Chondrocyte (in vitro differentiated cells): ENCODE results near the gene UBA6. TPM values are rescaled to one million over a fixed set of nuclear protein-coding genes. Genes with fewer than 3 reads are reported as not detected.

Experiments used
- DNase-seq: peaks from one replicate; pipeline ENCODE4 v3.0.0; 2021; ENCODE audit warnings: mixed read lengths, low spot score
- H3K27ac Mint-ChIP-seq: one replicate; pipeline ENCODE4 v1.8.0; 2021; ENCODE audit warnings: mild to moderate bottlenecking, moderate library complexity, mixed read lengths; ENCODE audit not compliant: unreplicated experiment
- H3K27me3 Mint-ChIP-seq: 2 replicates; pipeline ENCODE4 v1.8.0; 2021; ENCODE audit warnings: low read depth, mixed read lengths
- H3K36me3 Mint-ChIP-seq: 2 replicates; pipeline ENCODE4 v1.8.0; 2021; ENCODE audit warnings: low read depth, mixed read lengths
- H3K4me1 Mint-ChIP-seq: 2 replicates; pipeline ENCODE4 v1.8.0; 2021; ENCODE audit warnings: low read depth, mild to moderate bottlenecking, mixed read lengths
- H3K4me3 Mint-ChIP-seq: one replicate; pipeline ENCODE4 v1.8.0; 2021; ENCODE audit warnings: mild to moderate bottlenecking, moderate library complexity, mixed read lengths; ENCODE audit not compliant: unreplicated experiment
- H3K9me3 Mint-ChIP-seq: 2 replicates; pipeline ENCODE4 v1.8.0; 2021; ENCODE audit warnings: low read depth, mixed read lengths
- CTCF ChIP-seq: fragments of 200-600 bp; sonication (generic); IDR thresholded peaks from 2 replicates; pipeline ENCODE4 v1.5.0; 2021; ENCODE audit warnings: antibody characterized with exemption, mild to moderate bottlenecking, moderate library complexity
- total RNA-seq: library from RNA; stranded (reverse); gene quantifications from 3 replicates; pipeline ENCODE4 v1.2.1, GENCODE V29; 2021

The UBA6 gene
- total RNA-seq, 1 donor from 2014 or later = 61.7 TPM

DNA sequence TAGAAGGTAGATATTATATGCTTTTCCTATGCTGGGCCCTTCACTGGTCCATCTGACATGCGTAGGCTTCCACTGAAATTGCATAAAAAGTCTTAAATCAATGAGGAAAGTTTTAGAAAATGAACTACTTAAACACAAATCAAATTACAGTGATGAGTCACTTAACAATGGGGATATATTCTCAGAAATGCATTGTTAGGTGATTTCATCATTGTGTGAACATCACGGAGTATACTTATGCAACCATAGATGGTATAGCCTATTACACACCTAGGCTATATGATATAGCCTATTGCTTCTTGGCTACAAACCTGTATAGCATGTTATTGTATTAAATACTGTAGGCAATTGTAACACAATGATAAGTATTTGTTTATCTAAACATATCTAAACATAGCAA, 132.1 kb downstream of the UBA6 start:
- no peak for DNase-seq
- peaks cover 5% of the 10 kb centered on the region for H3K27me3 Mint-ChIP-seq
- no peak for TF ChIP-seq CTCF
- H3K9me3 Mint-ChIP-seq = no peaks in the 10 kb centered on the region
- H3K27ac Mint-ChIP-seq = no peak overlapping the region
- no peaks in the 10 kb centered on the region for H3K36me3 Mint-ChIP-seq
- no peaks in the 10 kb centered on the region for H3K4me1 Mint-ChIP-seq
- H3K4me3 Mint-ChIP-seq = no peak overlapping the region

DNA sequence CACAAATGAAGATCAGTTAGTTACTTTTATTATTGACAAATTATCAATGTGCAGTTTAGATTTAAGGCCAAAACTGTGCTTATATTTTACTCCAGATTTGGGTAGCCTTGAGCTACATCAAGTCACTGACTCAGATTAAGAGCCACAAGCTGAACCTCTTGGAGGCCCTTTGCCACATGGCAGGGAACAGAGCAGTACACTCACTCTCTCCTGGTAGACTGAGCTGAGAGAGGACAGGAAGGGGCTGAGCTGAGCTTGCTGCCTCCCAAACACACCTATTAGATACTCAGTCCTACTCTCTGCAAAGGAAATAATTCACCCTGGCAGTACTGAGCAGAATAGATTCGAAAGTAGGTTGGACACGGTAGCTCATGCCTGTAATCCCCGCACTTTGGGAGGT, 134.6 kb downstream of the UBA6 start:
- H3K4me3 Mint-ChIP-seq = no peak overlapping the region
- no peaks in the 10 kb centered on the region for H3K36me3 Mint-ChIP-seq
- H3K9me3 Mint-ChIP-seq = no peaks in the 10 kb centered on the region
- no peak for TF ChIP-seq CTCF
- no peaks in the 10 kb centered on the region for H3K4me1 Mint-ChIP-seq
- H3K27ac Mint-ChIP-seq = no peak overlapping the region
- no peak for DNase-seq
- peaks cover 5% of the 10 kb centered on the region for H3K27me3 Mint-ChIP-seq

DNA sequence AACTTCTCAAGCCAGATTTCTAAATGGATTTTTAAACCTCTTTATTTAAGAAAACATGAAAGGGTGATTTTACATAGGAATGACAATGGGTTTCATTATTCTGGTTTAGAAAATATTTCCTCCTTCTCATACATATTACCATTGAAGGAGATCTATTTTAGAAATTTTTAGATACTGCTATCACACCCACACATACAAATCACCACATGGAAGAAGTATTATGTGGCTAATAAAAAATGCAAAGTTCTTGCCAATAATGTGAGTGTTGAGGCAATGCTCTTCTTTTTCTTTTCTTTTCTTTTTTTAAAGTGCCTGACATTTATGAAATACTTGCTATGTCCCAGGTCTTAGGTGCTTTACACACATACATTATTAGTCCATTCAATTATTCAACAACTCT, 135.7 kb downstream of the UBA6 start:
- Mint-ChIP-seq H3K36me3 (no peaks in the 10 kb centered on the region), H3K4me1 (no peaks in the 10 kb centered on the region), H3K27me3 (peaks cover 5% of the 10 kb centered on the region), H3K9me3 (no peaks in the 10 kb centered on the region), H3K4me3 (no peak overlapping the region), H3K27ac (no peak overlapping the region)
- DNase-seq = no peak
- no peak for TF ChIP-seq CTCF

Other genes with a start within 250 kb of the UBA6 start
- gene CENPC, start 155.7 kb downstream of the UBA6 start, total RNA-seq = 9.7 to 16.3 TPM (median 11.0 TPM) in 3 replicates
- not detected in 3 replicates for gene STAP1, start 142.4 kb downstream of the UBA6 start, total RNA-seq
- not detected in 3 replicates for gene GNRHR, start 53.2 kb upstream of the UBA6 start, total RNA-seq
- gene TMPRSS11D, start 182.8 kb upstream of the UBA6 start, total RNA-seq = not detected in 3 replicates